MM.1S (cell line): ENCODE data around the gene PLXNA2.

ENCODE experiments used
- DNase-seq: peaks from one replicate; pipeline ENCODE4 v3.0.0-alpha.2; 2015
- H2AFZ ChIP-seq: fragments of 300-600 bp; sonication (generic); 2 replicates; pipeline ENCODE4 v1.6.0; 2016; ENCODE audit warnings: antibody characterized with exemption, low read length
- H3F3A ChIP-seq: fragments of 300-600 bp; sonication (generic); 2 replicates; pipeline ENCODE4 v1.6.1; 2016; ENCODE audit warnings: mild to moderate bottlenecking, antibody characterized with exemption, low read length, moderate library complexity, mixed read lengths; ENCODE audit not compliant: insufficient read depth
- H3K27ac ChIP-seq: fragments of 300-600 bp; sonication (generic); 2 replicates; pipeline ENCODE4 v1.5.1; 2016; ENCODE audit warnings: mild to moderate bottlenecking, low read length
- H3K27me3 ChIP-seq: fragments of 300-600 bp; sonication (generic); replicated peaks from 2 replicates; pipeline ENCODE4 v1.6.0; 2016; ENCODE audit warnings: low read length; ENCODE audit not compliant: insufficient read depth
- H3K36me3 ChIP-seq: fragments of 300-600 bp; sonication (generic); replicated peaks from 2 replicates; pipeline ENCODE4 v1.6.1; 2016; ENCODE audit warnings: mild to moderate bottlenecking, low read length, mixed read lengths; ENCODE audit not compliant: insufficient read depth
- H3K4me1 ChIP-seq: fragments of 300-600 bp; sonication (generic); 2 replicates; pipeline ENCODE4 v1.6.1; 2016; ENCODE audit warnings: low read length, mixed read lengths
- H3K4me2 ChIP-seq: fragments of 300-600 bp; sonication (generic); 2 replicates; pipeline ENCODE4 v1.6.0; 2016; ENCODE audit warnings: low read depth, low read length
- H3K4me3 ChIP-seq: fragments of 300-600 bp; sonication (generic); 2 replicates; pipeline ENCODE4 v1.5.1; 2016; ENCODE audit warnings: low read length, mixed read lengths
- H3K79me2 ChIP-seq: fragments of 300-600 bp; sonication (generic); 2 replicates; pipeline ENCODE4 v1.6.1; 2016; ENCODE audit warnings: mixed run types, low read length, mixed read lengths
- H3K9ac ChIP-seq: fragments of 300-600 bp; sonication (generic); 2 replicates; pipeline ENCODE4 v1.6.1; 2016; ENCODE audit warnings: low read length, mixed read lengths
- H3K9me2 ChIP-seq: fragments of 300-600 bp; sonication (generic); replicated peaks from 2 replicates; pipeline ENCODE4 v1.6.1; 2016; ENCODE audit warnings: mild to moderate bottlenecking, low read length, mixed read lengths; ENCODE audit not compliant: insufficient read depth
- H3K9me3 ChIP-seq: fragments of 300-600 bp; sonication (generic); replicated peaks from 2 replicates; pipeline ENCODE4 v1.6.1; 2016; ENCODE audit warnings: mild to moderate bottlenecking, low read length, mixed read lengths; ENCODE audit not compliant: insufficient read depth
- H4K20me1 ChIP-seq: fragments of 300-600 bp; sonication (generic); 2 replicates; pipeline ENCODE4 v1.6.1; 2016; ENCODE audit warnings: mild to moderate bottlenecking, low read length, moderate library complexity, mixed read lengths; ENCODE audit not compliant: insufficient read depth
- EZH2 ChIP-seq: fragments of 300-600 bp; sonication (generic); optimal IDR thresholded peaks from 2 replicates; pipeline ENCODE3; 2017; ENCODE audit warnings: low read depth, mild to moderate bottlenecking, antibody characterized with exemption, low read length, mixed read lengths
- EZH2phosphoT487 ChIP-seq: fragments of 300-600 bp; sonication (generic); IDR thresholded peaks from 2 replicates; pipeline ENCODE4 v1.6.1; 2018; ENCODE audit warnings: antibody characterized with exemption, low read length
- TF ChIP-seq, protein P1 (sequence below): fragments of 300-600 bp; sonication (generic); IDR thresholded peaks from 2 replicates; pipeline ENCODE4 v1.5.1; 2016; ENCODE audit warnings: antibody characterized with exemption, low read length, mixed read lengths

Gene PLXNA2

DNA sequence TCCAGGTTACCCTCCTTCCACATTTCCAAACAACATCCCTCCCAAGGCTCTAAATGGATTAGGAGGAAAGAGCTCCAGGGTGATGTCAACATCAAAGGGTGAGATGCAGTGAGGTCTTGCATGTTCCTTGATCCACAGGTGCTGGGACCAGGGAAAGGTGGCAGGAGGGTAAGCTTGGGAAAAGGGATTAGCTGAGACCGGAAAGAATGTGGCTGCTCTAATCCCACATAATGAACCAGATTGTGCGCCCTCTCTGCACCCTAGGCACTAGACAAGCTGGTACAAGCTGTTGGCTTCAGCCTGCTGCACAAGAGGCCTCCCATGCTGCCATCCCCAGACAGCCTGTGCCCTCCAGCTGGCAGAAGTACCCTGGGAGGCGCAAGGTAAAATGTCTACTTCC, 34.9 kb downstream of the PLXNA2 start:
- Histone ChIP-seq H3K9me3 (no peaks in the 10 kb centered on the region), H3K9ac (no peak overlapping the region), H3K9me2 (no peaks in the 10 kb centered on the region), H3K79me2 (no peaks in the 10 kb centered on the region), H3K4me1 (peaks cover 7% of the 10 kb centered on the region; the same call in 1 of the 2 replicates), H3K36me3 (no peaks in the 10 kb centered on the region), H3K4me3 (no peak overlapping the region), H3K27ac (no peak overlapping the region), H2AFZ (no peak overlapping the region), H4K20me1 (no peaks in the 10 kb centered on the region), H3K4me2 (no peak overlapping the region), H3F3A (no peaks in the 10 kb centered on the region), H3K27me3 (no peaks in the 10 kb centered on the region)
- no peak for DNase-seq
- TF ChIP-seq, protein P1, sequence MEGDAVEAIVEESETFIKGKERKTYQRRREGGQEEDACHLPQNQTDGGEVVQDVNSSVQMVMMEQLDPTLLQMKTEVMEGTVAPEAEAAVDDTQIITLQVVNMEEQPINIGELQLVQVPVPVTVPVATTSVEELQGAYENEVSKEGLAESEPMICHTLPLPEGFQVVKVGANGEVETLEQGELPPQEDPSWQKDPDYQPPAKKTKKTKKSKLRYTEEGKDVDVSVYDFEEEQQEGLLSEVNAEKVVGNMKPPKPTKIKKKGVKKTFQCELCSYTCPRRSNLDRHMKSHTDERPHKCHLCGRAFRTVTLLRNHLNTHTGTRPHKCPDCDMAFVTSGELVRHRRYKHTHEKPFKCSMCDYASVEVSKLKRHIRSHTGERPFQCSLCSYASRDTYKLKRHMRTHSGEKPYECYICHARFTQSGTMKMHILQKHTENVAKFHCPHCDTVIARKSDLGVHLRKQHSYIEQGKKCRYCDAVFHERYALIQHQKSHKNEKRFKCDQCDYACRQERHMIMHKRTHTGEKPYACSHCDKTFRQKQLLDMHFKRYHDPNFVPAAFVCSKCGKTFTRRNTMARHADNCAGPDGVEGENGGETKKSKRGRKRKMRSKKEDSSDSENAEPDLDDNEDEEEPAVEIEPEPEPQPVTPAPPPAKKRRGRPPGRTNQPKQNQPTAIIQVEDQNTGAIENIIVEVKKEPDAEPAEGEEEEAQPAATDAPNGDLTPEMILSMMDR: no peak
- no peak for TF ChIP-seq EZH2phosphoT487
- TF ChIP-seq EZH2: no peak

DNA sequence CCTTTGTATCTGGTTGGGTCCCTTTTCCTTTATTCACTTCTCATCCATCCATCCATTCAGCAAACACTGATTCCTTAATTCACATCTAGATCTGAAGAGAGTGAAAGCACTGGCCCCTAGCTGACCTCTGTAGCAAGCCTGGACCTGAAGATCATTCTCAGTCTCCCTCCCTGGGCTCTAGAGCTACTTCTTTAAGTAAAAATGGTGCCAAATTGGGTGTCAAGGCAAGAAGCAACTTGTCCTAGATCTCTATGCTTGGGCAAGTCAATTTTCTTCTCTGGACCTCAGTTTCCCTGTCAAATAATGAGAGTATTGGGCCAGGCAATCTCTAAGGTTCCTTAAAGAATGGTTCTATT, 36.1 kb downstream of the PLXNA2 start:
- no peaks in the 10 kb centered on the region for H3K9me3 ChIP-seq
- H3K36me3 ChIP-seq: no peaks in the 10 kb centered on the region
- H3F3A ChIP-seq: no peaks in the 10 kb centered on the region
- H2AFZ ChIP-seq: no peak overlapping the region
- H3K27ac ChIP-seq: no peak overlapping the region
- no peaks in the 10 kb centered on the region for H3K9me2 ChIP-seq
- H3K9ac ChIP-seq: no peak overlapping the region
- H3K4me2 ChIP-seq: no peak overlapping the region
- no peak for DNase-seq
- H4K20me1 ChIP-seq: no peaks in the 10 kb centered on the region
- H3K4me3 ChIP-seq: no peak overlapping the region
- H3K4me1 ChIP-seq: peaks cover 7% of the 10 kb centered on the region; the same call in 1 of the 2 replicates
- H3K27me3 ChIP-seq: no peaks in the 10 kb centered on the region
- H3K79me2 ChIP-seq: no peaks in the 10 kb centered on the region
- no peak for TF ChIP-seq EZH2phosphoT487
- TF ChIP-seq, protein P1: no peak
- TF ChIP-seq EZH2: no peak

DNA sequence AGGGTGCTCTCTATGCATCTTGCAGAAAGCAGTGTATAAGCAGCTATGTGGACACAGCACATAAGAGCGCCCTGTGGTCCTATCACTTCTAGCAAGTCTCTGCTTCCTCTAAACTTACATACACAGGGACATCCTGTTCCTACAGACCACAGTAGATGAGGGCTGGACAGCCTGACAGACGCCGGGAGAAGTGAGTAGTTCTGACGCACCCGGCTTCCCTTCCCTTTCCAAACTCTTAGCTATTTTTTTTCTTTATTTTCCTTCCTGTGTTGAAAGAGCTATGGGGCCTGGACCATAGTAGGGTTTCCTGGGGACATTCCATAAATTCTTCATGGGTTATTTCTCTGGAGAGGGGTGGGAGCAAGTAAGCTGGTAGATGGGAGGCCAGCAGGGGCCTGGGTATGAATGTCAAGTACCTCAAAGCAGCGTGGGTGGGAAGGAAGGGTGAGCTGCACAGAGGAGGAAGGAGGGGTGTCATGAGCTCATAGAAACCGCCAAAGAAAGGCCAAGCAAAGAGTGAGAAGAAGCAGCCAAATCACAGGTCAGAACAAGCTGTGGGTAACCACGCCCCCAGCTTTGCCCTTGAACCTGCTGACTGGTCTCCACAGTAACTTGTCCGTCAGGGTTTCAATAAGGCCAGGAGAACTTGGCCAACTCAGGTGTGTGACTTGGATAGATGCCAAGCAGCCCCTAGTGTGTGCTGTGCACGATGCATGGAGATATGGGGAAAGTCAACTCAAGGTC, 36.6 kb downstream of the PLXNA2 start:
- Histone ChIP-seq H3K27ac (no peak overlapping the region), H3K4me1 (peaks cover 7% of the 10 kb centered on the region; the same call in 1 of the 2 replicates)

More for the DNA sequence above, 36.6 kb downstream of the PLXNA2 start:
- no peak overlapping the region for H2AFZ ChIP-seq
- peak; percentile 65 for DNase-seq
- no peaks in the 10 kb centered on the region for H3K9me2 ChIP-seq
- H3K9ac ChIP-seq: no peak overlapping the region
- H4K20me1 ChIP-seq: no peaks in the 10 kb centered on the region
- H3K4me2 ChIP-seq: no peak overlapping the region
- no peaks in the 10 kb centered on the region for H3K36me3 ChIP-seq
- H3K9me3 ChIP-seq: no peaks in the 10 kb centered on the region
- no peak overlapping the region for H3K4me3 ChIP-seq
- H3K79me2 ChIP-seq: no peaks in the 10 kb centered on the region
- no peaks in the 10 kb centered on the region for H3K27me3 ChIP-seq
- TF ChIP-seq EZH2phosphoT487 (no peak), EZH2 (no peak)
- TF ChIP-seq, protein P1: no peak
- H3F3A ChIP-seq: no peaks in the 10 kb centered on the region
